Measurements from ENCODE around the gene THAP3.
A peak's percentile ranks its signal among the peaks of the same experiment; 100 is the strongest.

THAP3 gene

DNA sequence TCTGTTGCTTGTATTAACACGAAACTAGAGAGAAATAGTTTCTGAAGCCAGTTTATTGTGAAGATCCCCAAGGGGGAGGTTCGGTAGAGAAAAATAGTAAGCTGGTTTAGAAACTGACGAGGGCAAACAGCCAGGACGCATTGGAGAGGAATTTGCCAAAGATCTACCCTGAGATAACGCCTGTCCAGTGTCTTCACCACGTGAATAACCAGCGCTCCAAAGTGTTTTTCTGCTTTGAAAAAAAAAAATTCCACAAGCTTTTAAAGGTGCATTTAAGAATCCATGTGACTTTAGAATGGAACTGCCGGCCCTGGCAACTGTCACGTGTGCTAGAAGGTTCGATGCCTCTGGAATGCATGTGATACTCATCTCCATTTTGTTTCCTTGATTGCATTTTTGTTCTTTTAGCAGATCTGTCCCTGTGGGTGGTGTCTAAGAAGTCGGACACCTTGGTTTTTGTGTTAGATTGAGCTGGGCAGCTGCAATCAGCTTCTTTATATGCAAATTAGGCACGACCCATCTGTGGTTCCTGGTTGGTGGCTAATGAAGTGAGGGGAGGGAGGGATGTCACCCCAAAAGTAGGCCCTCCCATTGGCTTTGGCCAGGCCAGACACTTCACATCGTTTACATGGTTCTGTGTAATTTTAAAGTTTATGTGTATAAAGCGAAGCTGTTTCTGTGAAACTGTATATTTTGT lies 1.3 kb upstream of the THAP3 start:
- H3K4me1 ChIP-seq (ENCODE audit: insufficient read depth, low read length) = peaks cover 25% of the 10 kb centered on the region
- no peak overlapping the region for H2AFZ ChIP-seq (ENCODE audit: low read depth, low read length)
- no peaks in the 10 kb centered on the region for H3K27me3 ChIP-seq (ENCODE audit: insufficient read depth, low read length, poor library complexity)
- peaks cover 63% of the 10 kb centered on the region for H4K20me1 ChIP-seq (ENCODE audit: insufficient read depth, low read length)
- no peak for DNase-seq
- no peak overlapping the region for H3K4me2 ChIP-seq (ENCODE audit: insufficient read depth, low read length)
- TF ChIP-seq EZH2 (IDR thresholded peaks at IDR 0.05; ENCODE audit: borderline replicate concordance, low read depth, low read length, severe bottlenecking) (no peak), CTCF (IDR thresholded peaks at IDR 0.05; ENCODE audit: borderline replicate concordance, extremely low read depth, low read length, poor library complexity, severe bottlenecking) (no peak)
- no peaks in the 10 kb centered on the region for H3K9me3 ChIP-seq (ENCODE audit: insufficient read depth, low read length, severe bottlenecking)
- ATAC-seq (ENCODE audit: insufficient read depth, low read depth) = no peak
- peaks cover 78% of the 10 kb centered on the region for H3K36me3 ChIP-seq (ENCODE audit: insufficient read depth, low read length)
- no peak overlapping the region for H3K9ac ChIP-seq (ENCODE audit: low read depth, low read length)
- no peak overlapping the region for H3K27ac ChIP-seq (ENCODE audit: low read length)
- H3K79me2 ChIP-seq (ENCODE audit: insufficient read depth, low read length) = peaks cover 64% of the 10 kb centered on the region
- no peak overlapping the region for H3K4me3 ChIP-seq (ENCODE audit: low read depth in 1 of 2, low read length in 2 of 2)

DNA sequence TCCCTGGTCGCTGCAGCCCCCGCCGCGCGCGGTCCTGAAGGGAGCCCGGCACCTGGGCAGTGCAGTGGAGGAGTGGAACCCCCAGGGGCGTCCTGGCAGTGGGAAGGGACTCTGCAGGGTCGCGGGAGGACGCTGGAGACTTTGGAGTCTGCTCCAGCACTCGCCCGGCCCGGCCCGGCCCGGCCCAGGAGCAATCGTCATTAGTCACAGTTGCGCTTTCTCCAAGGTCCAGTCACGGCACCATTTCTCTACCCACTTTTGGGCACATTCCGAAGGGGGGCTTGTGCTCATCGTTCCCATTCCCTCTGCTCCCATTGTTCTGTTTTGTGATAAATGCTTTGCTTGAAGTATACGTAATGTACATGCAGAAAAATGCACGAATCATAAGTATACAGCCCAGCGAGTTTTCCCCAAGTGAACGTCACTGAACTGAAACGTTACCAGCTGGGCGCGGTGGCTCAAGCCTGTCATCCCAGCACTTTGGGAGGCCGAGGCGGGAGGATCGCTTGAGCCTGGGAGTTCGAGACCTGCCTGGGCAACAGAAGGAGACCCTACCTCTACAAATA lies 999 bp downstream of the THAP3 start:
- Histone ChIP-seq H3K79me2 (ENCODE audit: insufficient read depth, low read length) (peaks cover 55% of the 10 kb centered on the region), H3K4me3 (ENCODE audit: low read depth in 1 of 2, low read length in 2 of 2) (peak overlapping the region; percentile 49 to 70; a peak in 3 of 4 replicates), H3K9ac (ENCODE audit: low read depth, low read length) (peak overlapping the region; percentile 84), H3K27me3 (ENCODE audit: insufficient read depth, low read length, poor library complexity) (no peaks in the 10 kb centered on the region), H3K9me3 (ENCODE audit: insufficient read depth, low read length, severe bottlenecking) (no peaks in the 10 kb centered on the region), H3K4me1 (ENCODE audit: insufficient read depth, low read length) (peaks cover 25% of the 10 kb centered on the region), H3K36me3 (ENCODE audit: insufficient read depth, low read length) (peaks cover 75% of the 10 kb centered on the region), H2AFZ (ENCODE audit: low read depth, low read length) (peak overlapping the region; percentile 73), H4K20me1 (ENCODE audit: insufficient read depth, low read length) (peaks cover 62% of the 10 kb centered on the region), H3K4me2 (ENCODE audit: insufficient read depth, low read length) (peak overlapping the region; percentile 76), H3K27ac (ENCODE audit: low read length) (peak overlapping the region; percentile 58)
- DNase-seq = no peak
- ATAC-seq (ENCODE audit: insufficient read depth, low read depth) = peak; percentile 41
- no peak for TF ChIP-seq CTCF (IDR thresholded peaks at IDR 0.05; ENCODE audit: borderline replicate concordance, extremely low read depth, low read length, poor library complexity, severe bottlenecking)
- no peak for TF ChIP-seq EZH2 (IDR thresholded peaks at IDR 0.05; ENCODE audit: borderline replicate concordance, low read depth, low read length, severe bottlenecking)

GRCh38 chr1:6627031-6627430 lies 2.4 kb downstream of the THAP3 start:
- H3K4me3 ChIP-seq (ENCODE audit: low read depth in 1 of 2, low read length in 2 of 2) = peak overlapping the region in 1 of 2 experiments; percentile 12; a peak in 1 of 4 replicates
- H4K20me1 ChIP-seq (ENCODE audit: insufficient read depth, low read length) = peaks cover 54% of the 10 kb centered on the region
- H3K9me3 ChIP-seq (ENCODE audit: insufficient read depth, low read length, severe bottlenecking) = no peaks in the 10 kb centered on the region
- ATAC-seq (ENCODE audit: insufficient read depth, low read depth) = no peak
- no peak overlapping the region for H2AFZ ChIP-seq (ENCODE audit: low read depth, low read length)
- peaks cover 55% of the 10 kb centered on the region for H3K79me2 ChIP-seq (ENCODE audit: insufficient read depth, low read length)
- no peak for TF ChIP-seq EZH2 (IDR thresholded peaks at IDR 0.05; ENCODE audit: borderline replicate concordance, low read depth, low read length, severe bottlenecking)
- TF ChIP-seq CTCF (IDR thresholded peaks at IDR 0.05; ENCODE audit: borderline replicate concordance, extremely low read depth, low read length, poor library complexity, severe bottlenecking) = no peak
- H3K36me3 ChIP-seq (ENCODE audit: insufficient read depth, low read length) = peaks cover 72% of the 10 kb centered on the region
- no peaks in the 10 kb centered on the region for H3K27me3 ChIP-seq (ENCODE audit: insufficient read depth, low read length, poor library complexity)
- DNase-seq = no peak
- H3K9ac ChIP-seq (ENCODE audit: low read depth, low read length) = peak overlapping the region; percentile 84
- H3K4me2 ChIP-seq (ENCODE audit: insufficient read depth, low read length) = peak overlapping the region; percentile 76
- no peak overlapping the region for H3K27ac ChIP-seq (ENCODE audit: low read length)
- H3K4me1 ChIP-seq (ENCODE audit: insufficient read depth, low read length) = peaks cover 25% of the 10 kb centered on the region

Data from DND-41 (cell line).